Stomach (tissue), 4 donors: ENCODE data around the gene PPP2R5C.

Experiments used
- POLR2A ChIP-seq, 4 donors: fragments of 450-650 bp; IDR thresholded peaks; one replicate each; pipeline ENCODE4 v1.6.1; 2016; ENCODE audit warnings: antibody characterized with exemption in 4 of 4, control low read depth in 2 of 4, mild to moderate bottlenecking in 1 of 4, moderate library complexity in 1 of 4
- POLR2AphosphoS5 ChIP-seq, 3 donors: sonication (generic); formaldehyde crosslinking; IDR thresholded peaks; one replicate each; pipeline ENCODE4 v1.6.1; 2016; ENCODE audit warnings: antibody characterized with exemption in 3 of 3
- TF ChIP-seq, protein P1 (sequence below), 7 experiments: fragments of 450-650 bp in 4 of 7; fragments of 200-600 bp in 3 of 7; sonication (generic) in 3 of 7; IDR thresholded peaks; one replicate each; pipeline ENCODE4 v1.5.1; 2016 to 2019; ENCODE audit warnings: antibody characterized with exemption in 7 of 7, control low read depth in 2 of 7, mild to moderate bottlenecking in 1 of 7

DNA sequence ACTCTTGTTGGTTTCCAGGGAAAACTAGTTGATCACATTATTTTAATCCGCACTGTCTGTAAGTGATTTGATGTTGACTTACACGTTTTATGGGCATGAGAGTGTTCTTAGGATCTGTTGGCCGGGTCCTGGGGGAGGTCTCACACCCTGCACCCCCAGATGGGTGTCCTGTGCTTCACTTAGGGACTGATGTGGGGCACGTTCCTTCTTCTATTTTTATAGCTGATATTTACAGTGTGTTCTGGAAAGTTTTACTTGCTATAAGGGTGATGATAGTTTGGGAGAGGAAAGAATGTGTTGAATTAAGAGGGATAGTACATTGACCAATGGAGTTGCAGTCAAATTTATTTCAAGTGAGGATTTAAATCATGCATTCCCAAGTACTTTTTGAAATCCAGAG, 106.3 kb downstream of the PPP2R5C start:
- no peak for TF ChIP-seq POLR2AphosphoS5 (IDR thresholded peaks at IDR 0.05)
- TF ChIP-seq, protein P1, sequence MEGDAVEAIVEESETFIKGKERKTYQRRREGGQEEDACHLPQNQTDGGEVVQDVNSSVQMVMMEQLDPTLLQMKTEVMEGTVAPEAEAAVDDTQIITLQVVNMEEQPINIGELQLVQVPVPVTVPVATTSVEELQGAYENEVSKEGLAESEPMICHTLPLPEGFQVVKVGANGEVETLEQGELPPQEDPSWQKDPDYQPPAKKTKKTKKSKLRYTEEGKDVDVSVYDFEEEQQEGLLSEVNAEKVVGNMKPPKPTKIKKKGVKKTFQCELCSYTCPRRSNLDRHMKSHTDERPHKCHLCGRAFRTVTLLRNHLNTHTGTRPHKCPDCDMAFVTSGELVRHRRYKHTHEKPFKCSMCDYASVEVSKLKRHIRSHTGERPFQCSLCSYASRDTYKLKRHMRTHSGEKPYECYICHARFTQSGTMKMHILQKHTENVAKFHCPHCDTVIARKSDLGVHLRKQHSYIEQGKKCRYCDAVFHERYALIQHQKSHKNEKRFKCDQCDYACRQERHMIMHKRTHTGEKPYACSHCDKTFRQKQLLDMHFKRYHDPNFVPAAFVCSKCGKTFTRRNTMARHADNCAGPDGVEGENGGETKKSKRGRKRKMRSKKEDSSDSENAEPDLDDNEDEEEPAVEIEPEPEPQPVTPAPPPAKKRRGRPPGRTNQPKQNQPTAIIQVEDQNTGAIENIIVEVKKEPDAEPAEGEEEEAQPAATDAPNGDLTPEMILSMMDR (IDR thresholded peaks at IDR 0.05): no peak
- TF ChIP-seq POLR2A (IDR thresholded peaks at IDR 0.05): no peak
